HS-5 (cell line): ENCODE measurements around the gene ASCC3.

ENCODE experiments used
- DNase-seq: peaks from one replicate; pipeline ENCODE4 v3.0.0-alpha.2; 2012; ENCODE audit warnings: low read depth

ASCC3 gene

GRCh38 chr6:100575921-100576320 lies 305.2 kb downstream of the ASCC3 start:
- DNase-seq: no peak

GRCh38 chr6:100574836-100575235 lies 306.3 kb downstream of the ASCC3 start:
- no peak for DNase-seq

GRCh38 chr6:100573166-100573565 lies 308.0 kb downstream of the ASCC3 start:
- DNase-seq: peak; percentile 37

- DNase-seq: no peak
These were observed 312.9 kb downstream of the ASCC3 start for GRCh38 chr6:100568255-100568654.

- no peak for DNase-seq
These were observed 314.6 kb downstream of the ASCC3 start for GRCh38 chr6:100566563-100566962.

GRCh38 chr6:100565439-100566104 lies 315.6 kb downstream of the ASCC3 start:
- DNase-seq: no peak

GRCh38 chr6:100559859-100560258 lies 321.3 kb downstream of the ASCC3 start:
- DNase-seq: no peak

GRCh38 chr6:100554228-100554627 lies 326.9 kb downstream of the ASCC3 start:
- DNase-seq: no peak

GRCh38 chr6:100553243-100553642 lies 327.9 kb downstream of the ASCC3 start:
- no peak for DNase-seq

- DNase-seq: no peak
These were observed 331.5 kb downstream of the ASCC3 start for GRCh38 chr6:100549406-100550167.

- DNase-seq: no peak
These were observed 343.0 kb downstream of the ASCC3 start for GRCh38 chr6:100538086-100538485.

- DNase-seq: no peak
These were observed 362.5 kb downstream of the ASCC3 start for GRCh38 chr6:100518588-100518987.

- no peak for DNase-seq
These were observed 363.5 kb downstream of the ASCC3 start for GRCh38 chr6:100517633-100518032.

- DNase-seq: no peak
These were observed 364.0 kb downstream of the ASCC3 start for GRCh38 chr6:100517106-100517505.

GRCh38 chr6:100514660-100515059 lies 366.5 kb downstream of the ASCC3 start:
- no peak for DNase-seq

GRCh38 chr6:100512203-100512862 lies 368.8 kb downstream of the ASCC3 start:
- DNase-seq: peak; percentile 76

GRCh38 chr6:100509101-100509500 lies 372.0 kb downstream of the ASCC3 start:
- DNase-seq: no peak

GRCh38 chr6:100506651-100507050 lies 374.5 kb downstream of the ASCC3 start:
- no peak for DNase-seq

- peak; percentile 79 for DNase-seq
These were observed 376.1 kb downstream of the ASCC3 start for GRCh38 chr6:100504786-100505737.

GRCh38 chr6:100503043-100503705 lies 378.0 kb downstream of the ASCC3 start:
- DNase-seq: no peak

GRCh38 chr6:100493206-100493888 lies 387.8 kb downstream of the ASCC3 start:
- DNase-seq: no peak
